ENCODE results near the gene DTNB. TPM values are rescaled to one million over a fixed set of nuclear protein-coding genes. Genes with fewer than 3 reads are reported as not detected.
"Not testable (repeated sequence)": the region's sequence is repeated elsewhere in the genome, so short reads cannot be mapped to it uniquely, and the experiment has no call there.

Gene DTNB
- 18.0 TPM for polyA plus RNA-seq (2013, experiment 1 of 2)
- 19.9 TPM for polyA plus RNA-seq (2013, experiment 2 of 2)

DNA sequence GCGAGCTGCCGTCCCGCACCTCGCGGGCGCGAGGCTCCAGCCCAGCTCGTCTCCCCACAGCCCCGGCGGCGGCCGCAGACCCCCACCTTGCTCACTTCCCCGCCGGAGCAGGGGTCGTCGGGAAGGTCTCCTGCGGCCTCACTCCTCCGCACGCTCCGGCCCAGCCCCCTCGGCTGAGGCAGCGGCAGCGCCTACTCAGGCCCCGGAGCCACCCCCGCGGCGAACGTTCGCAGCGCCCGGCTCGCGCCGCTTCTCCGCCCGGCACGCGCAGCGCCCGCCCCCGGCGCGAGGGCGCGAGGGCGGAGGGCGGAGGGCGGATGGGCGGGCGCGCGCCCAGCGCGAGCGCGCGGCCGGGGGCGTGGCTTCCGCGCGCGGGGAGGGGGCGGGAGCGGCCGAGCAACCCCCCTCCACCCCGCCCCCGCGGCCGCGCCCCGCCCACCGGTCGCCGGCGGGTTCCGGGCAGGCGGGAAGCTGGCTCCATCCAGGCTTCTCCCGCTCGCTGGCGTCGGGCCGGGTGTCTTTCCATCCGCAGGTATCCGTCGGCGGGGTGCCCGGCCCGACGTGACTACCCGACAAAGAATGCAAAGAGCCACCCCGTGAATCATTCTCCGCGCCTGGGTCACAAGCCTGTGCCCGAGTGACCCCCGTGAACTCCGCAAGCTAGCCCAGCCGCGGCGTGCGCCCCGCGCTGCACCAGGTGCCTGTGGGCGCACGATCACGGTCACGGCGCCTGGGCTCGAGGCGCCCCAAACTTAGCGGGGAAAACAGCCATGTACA, at the start of gene DTNB:
Gene DTNB, minus strand, starts transcription at position 278 of the 777 bp plus-strand sequence. CDS start 20,917 bp downstream, outside the sequence.
- Histone ChIP-seq H3K36me3 (ENCODE audit: insufficient read depth, low read length) (no peaks in the 10 kb centered on the region), H3K4me3 (ENCODE audit: low read length) (peak within 1 kb of the TSS; percentile 94), H3K27me3 (ENCODE audit: insufficient read depth, low read length) (peaks cover 26% of the 10 kb centered on the region), H3K4me1 (ENCODE audit: insufficient read depth, low read length) (peaks cover 36% of the 10 kb centered on the region), H3K9me3 (ENCODE audit: insufficient read depth, low read depth, low read length) (no peaks in the 10 kb centered on the region), H3K27ac (ENCODE audit: low read depth, low read length) (peak within 1 kb of the TSS; percentile 84), H3K9ac (ENCODE audit: low read depth, low read length) (peak within 1 kb of the TSS; percentile 94)
- under 1% methylated on average over 107 of the region's 111 CpGs for WGBS

DNA sequence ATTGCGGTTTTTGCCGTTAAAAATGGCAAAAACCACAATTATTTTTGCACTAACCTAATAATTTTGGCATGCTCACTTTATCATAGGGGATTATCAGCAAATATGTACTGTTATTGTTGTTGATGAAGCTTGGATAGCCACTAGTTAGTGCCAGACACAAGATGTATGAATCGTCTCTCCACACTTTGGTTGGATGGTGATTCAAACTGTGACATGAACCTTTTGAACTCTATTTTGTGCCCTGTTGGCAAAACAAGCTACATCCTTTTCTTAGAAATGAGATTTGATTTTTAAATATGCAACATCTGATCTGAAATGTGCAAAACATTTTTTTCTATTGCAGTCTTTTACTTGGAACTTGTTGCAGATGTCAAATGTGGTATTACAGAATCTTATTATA, 48.8 kb upstream of the DTNB start:
- Histone ChIP-seq H3K4me3 (ENCODE audit: low read length) (no peak overlapping the region), H3K36me3 (ENCODE audit: insufficient read depth, low read length) (no peaks in the 10 kb centered on the region), H3K4me1 (ENCODE audit: insufficient read depth, low read length) (no peaks in the 10 kb centered on the region), H3K27me3 (ENCODE audit: insufficient read depth, low read length) (no peaks in the 10 kb centered on the region), H3K9ac (ENCODE audit: low read depth, low read length) (no peak overlapping the region), H3K27ac (ENCODE audit: low read depth, low read length) (no peak overlapping the region), H3K9me3 (ENCODE audit: insufficient read depth, low read depth, low read length) (0 out of 2 replicates have a peak, but pooled peaks cover 2% of the 10 kb centered on the region)
- WGBS: 86% methylated on average over 3 of the region's 3 CpGs

DNA sequence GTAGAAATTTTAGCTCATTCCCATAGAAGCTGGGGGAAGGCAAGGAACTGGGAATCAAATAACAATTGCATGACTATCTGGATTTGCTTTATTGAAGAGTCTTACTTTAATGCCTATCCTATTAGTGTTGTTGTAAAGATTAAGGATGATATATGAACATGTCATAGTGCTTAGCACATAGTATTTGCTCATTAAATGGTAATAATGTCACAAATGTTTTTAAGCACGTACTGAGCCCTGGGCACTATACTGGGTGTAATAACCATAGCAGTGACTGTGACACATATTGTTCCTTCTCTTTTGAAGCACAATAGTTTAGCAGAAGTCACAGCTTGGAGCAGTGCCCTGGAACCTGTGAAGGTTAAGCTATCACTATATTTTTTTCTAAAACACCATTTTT, 47.2 kb upstream of the DTNB start:
- H3K4me3 ChIP-seq (ENCODE audit: low read length): no peak overlapping the region
- 100% methylated on average over 1 of the region's 1 CpG for WGBS

DNA sequence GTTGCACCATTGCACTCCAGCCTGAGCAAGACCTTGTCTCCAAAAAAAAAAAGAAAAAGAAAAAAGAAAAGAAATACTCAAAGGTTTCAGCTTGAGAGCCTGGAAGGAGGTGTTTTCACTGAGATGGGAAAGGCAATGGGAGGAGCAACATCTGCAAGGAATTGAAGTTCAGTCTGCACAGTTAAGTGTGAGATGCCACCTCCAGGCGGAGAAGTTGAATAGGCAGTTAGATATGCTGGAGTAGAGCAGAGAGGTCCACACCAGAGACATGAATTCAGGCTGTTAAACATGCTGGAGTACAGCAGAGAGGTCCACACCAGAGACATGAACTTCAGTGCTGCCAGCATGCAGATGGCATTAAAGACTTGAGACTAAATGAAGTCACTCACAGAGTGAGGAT, 41.4 kb upstream of the DTNB start:
- 93% methylated on average over 1 of the region's 1 CpG for WGBS
- H3K27me3 ChIP-seq (ENCODE audit: insufficient read depth, low read length): no peaks in the 10 kb centered on the region
- H3K4me3 ChIP-seq (ENCODE audit: low read length): no peak overlapping the region
- no peaks in the 10 kb centered on the region for H3K36me3 ChIP-seq (ENCODE audit: insufficient read depth, low read length)
- no peaks in the 10 kb centered on the region for H3K9me3 ChIP-seq (ENCODE audit: insufficient read depth, low read depth, low read length)
- no peaks in the 10 kb centered on the region for H3K4me1 ChIP-seq (ENCODE audit: insufficient read depth, low read length)
- H3K9ac ChIP-seq (ENCODE audit: low read depth, low read length): no peak overlapping the region
- no peak overlapping the region for H3K27ac ChIP-seq (ENCODE audit: low read depth, low read length)

More for the DNA sequence above, 47.2 kb upstream of the DTNB start:
- no peak overlapping the region for H3K27ac ChIP-seq (ENCODE audit: low read depth, low read length)
- H3K9ac ChIP-seq (ENCODE audit: low read depth, low read length): no peak overlapping the region
- no peaks in the 10 kb centered on the region for H3K27me3 ChIP-seq (ENCODE audit: insufficient read depth, low read length)
- 0 out of 2 replicates have a peak, but pooled peaks cover 2% of the 10 kb centered on the region for H3K9me3 ChIP-seq (ENCODE audit: insufficient read depth, low read depth, low read length)
- no peaks in the 10 kb centered on the region for H3K36me3 ChIP-seq (ENCODE audit: insufficient read depth, low read length)
- H3K4me1 ChIP-seq (ENCODE audit: insufficient read depth, low read length): no peaks in the 10 kb centered on the region

DNA sequence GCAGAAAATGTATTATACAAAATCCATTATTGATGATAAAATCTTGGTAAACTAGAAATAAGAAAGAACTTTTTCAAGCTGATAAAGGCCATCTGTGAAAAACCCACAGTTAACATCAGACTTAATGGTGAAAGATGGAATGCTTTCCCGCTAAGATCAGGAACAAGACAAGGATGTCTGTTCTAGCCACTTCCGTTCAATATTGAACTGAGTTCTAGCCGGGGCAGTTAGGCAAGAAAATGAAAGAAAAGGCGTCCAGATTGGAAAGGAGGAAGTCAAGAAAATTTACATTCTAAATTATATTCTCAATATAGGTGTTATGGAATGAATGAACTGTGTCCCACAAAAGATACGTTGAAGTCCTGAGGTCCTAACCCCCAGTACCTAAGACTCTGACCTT, 39.1 kb upstream of the DTNB start:
- H3K9me3 ChIP-seq (ENCODE audit: insufficient read depth, low read depth, low read length): no peaks in the 10 kb centered on the region
- no peaks in the 10 kb centered on the region for H3K27me3 ChIP-seq (ENCODE audit: insufficient read depth, low read length)
- no peaks in the 10 kb centered on the region for H3K36me3 ChIP-seq (ENCODE audit: insufficient read depth, low read length)
- no peak overlapping the region for H3K9ac ChIP-seq (ENCODE audit: low read depth, low read length)
- no peak overlapping the region for H3K4me3 ChIP-seq (ENCODE audit: low read length)
- H3K4me1 ChIP-seq (ENCODE audit: insufficient read depth, low read length): no peaks in the 10 kb centered on the region
- no peak overlapping the region for H3K27ac ChIP-seq (ENCODE audit: low read depth, low read length)
- over 99% methylated on average over 4 of the region's 5 CpGs for WGBS

DNA sequence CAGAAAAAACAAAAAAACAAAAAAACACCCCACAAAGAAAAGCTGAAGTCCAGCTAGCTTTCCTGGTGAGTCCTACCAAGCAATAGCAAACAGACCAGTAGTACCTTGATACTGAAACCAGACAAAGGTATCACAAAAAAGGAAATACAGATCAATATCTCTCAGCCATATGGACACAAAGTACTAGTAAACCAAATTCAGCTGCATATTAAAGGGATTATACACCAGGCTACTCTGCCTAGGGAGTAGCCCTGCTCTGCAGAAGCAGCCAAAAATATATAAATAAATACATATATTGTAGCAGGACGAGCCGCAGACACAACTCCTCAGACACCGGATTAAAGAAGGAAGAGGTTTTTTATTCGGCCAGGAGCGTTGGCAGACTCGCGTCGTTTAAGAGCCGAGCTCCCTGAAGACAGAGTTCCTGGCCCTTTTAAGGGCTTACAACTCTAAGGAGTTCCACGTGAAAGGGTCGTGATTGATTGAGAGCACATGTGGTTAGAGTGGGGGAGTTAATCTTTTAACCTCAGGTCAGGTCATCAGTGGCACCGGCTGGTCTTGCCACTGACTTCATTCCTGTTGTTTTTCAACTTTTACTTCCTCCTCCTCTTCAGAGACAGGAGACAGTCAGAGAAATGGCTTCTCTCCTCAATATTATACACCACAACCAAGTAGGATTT, 38.4 kb upstream of the DTNB start:
- no peak overlapping the region for H3K4me3 ChIP-seq (ENCODE audit: low read length)
- no peaks in the 10 kb centered on the region for H3K9me3 ChIP-seq (ENCODE audit: insufficient read depth, low read depth, low read length)
- no peaks in the 10 kb centered on the region for H3K27me3 ChIP-seq (ENCODE audit: insufficient read depth, low read length)
- WGBS: 84% methylated on average over 12 of the region's 12 CpGs
- H3K4me1 ChIP-seq (ENCODE audit: insufficient read depth, low read length): no peaks in the 10 kb centered on the region
- H3K36me3 ChIP-seq (ENCODE audit: insufficient read depth, low read length): no peaks in the 10 kb centered on the region
- H3K9ac ChIP-seq (ENCODE audit: low read depth, low read length): no peak overlapping the region
- no peak overlapping the region for H3K27ac ChIP-seq (ENCODE audit: low read depth, low read length)

DNA sequence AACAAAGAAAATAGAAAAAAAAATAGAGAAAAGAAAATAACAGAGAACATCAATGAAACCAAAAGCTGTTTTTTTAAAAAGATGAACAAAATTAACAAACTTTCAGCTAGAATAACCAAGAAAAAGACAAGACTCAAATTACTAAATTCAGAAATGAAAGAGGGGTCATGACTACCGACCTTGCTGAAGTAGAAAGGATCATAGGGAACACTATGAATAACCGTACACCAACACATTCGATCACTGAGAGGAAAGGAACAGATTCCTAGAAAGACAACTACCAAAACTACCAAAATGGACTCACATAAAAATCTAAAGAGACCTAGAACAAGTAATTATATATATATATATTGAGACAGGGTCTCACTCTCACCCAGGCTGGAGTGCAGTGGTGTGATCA, 37.4 kb upstream of the DTNB start:
- Histone ChIP-seq H3K9ac (ENCODE audit: low read depth, low read length) (no peak overlapping the region), H3K27ac (ENCODE audit: low read depth, low read length) (no peak overlapping the region), H3K9me3 (ENCODE audit: insufficient read depth, low read depth, low read length) (no peaks in the 10 kb centered on the region), H3K27me3 (ENCODE audit: insufficient read depth, low read length) (no peaks in the 10 kb centered on the region), H3K4me1 (ENCODE audit: insufficient read depth, low read length) (no peaks in the 10 kb centered on the region), H3K36me3 (ENCODE audit: insufficient read depth, low read length) (no peaks in the 10 kb centered on the region), H3K4me3 (ENCODE audit: low read length) (no peak overlapping the region)
- WGBS: 100% methylated on average over 3 of the region's 3 CpGs

DNA sequence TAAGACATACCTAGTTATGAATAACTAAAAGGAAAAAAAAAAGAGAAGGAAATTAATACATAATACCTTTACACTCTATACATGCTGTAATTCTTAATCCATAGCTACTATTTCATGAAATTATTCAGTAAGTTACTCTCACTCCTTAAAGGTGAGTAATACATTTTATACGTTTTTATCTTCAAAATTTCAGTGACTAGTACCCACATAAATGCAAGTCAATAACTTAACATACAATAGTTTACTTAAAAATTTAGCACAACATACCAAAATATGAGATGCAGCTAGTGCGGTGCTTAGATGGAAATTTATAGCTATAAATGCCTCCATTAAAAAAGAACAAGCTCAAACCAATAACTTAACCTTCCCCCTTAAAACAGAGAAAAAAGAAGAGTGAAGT, 36.0 kb upstream of the DTNB start:
- no peak overlapping the region for H3K9ac ChIP-seq (ENCODE audit: low read depth, low read length)
- no peaks in the 10 kb centered on the region for H3K4me1 ChIP-seq (ENCODE audit: insufficient read depth, low read length)
- WGBS: 75% methylated on average over 1 of the region's 2 CpGs
- no peaks in the 10 kb centered on the region for H3K27me3 ChIP-seq (ENCODE audit: insufficient read depth, low read length)
- H3K27ac ChIP-seq (ENCODE audit: low read depth, low read length): no peak overlapping the region
- peaks cover 4% of the 10 kb centered on the region; the same call in 1 of the 2 replicates for H3K9me3 ChIP-seq (ENCODE audit: insufficient read depth, low read depth, low read length)
- no peak overlapping the region for H3K4me3 ChIP-seq (ENCODE audit: low read length)
- no peaks in the 10 kb centered on the region for H3K36me3 ChIP-seq (ENCODE audit: insufficient read depth, low read length)

DNA sequence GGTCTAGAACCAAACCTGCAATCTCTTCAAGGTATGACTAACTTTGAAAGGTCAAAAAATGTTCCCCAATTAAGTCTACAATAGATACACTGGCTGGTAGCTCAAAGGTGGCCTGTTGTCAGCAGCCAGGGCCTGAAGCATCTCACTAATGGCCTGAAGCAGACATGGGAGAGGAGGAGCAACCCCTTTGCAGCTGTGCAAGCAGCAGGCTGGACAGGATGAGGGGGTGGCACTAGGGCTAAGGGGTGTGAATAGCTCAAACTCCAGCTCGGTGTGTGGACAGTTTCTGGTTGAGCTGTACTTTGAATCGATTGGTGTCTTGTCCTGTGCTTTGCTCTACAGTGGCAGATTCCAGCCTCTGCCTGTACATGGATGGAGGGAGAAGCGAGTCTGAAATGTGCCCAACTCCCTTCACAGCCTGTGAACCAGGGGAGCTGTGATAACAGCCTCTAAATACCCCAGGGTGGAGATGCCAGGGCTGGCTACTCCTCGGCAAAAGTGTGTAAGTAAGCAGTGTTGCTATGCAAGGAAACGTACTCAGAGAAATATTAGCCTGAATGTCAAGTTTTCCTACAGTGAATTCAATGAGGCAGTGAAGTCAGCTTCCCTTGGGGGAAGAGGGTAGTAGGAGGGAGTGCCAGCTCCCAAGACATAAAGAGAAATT, 34.7 kb upstream of the DTNB start:
- Histone ChIP-seq H3K4me3 (ENCODE audit: low read length) (no peak overlapping the region), H3K36me3 (ENCODE audit: insufficient read depth, low read length) (no peaks in the 10 kb centered on the region), H3K4me1 (ENCODE audit: insufficient read depth, low read length) (no peaks in the 10 kb centered on the region), H3K27me3 (ENCODE audit: insufficient read depth, low read length) (no peaks in the 10 kb centered on the region), H3K27ac (ENCODE audit: low read depth, low read length) (no peak overlapping the region), H3K9ac (ENCODE audit: low read depth, low read length) (no peak overlapping the region), H3K9me3 (ENCODE audit: insufficient read depth, low read depth, low read length) (peaks cover 4% of the 10 kb centered on the region; the same call in 1 of the 2 replicates)
- 85% methylated on average over 5 of the region's 5 CpGs for WGBS

DNA sequence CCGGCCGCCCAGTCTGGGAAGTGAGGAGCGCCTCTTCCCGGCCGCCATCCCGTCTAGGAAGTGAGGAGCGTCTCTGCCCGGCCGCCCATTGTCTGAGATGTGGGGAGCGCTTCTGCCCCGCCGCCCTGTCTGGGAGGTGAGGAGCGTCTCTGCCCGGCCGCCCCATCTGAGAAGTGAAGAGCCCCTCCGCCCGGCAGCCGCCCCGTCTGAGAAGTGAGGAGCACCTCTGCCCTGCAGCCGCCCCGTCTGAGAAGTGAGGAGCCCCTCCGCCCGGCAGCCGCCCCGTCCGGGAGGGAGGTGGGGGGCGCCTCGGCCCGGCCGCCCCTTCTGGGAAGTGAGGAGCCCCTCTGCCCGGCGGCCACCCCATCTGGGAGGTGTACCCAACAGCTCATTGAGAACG, 32.2 kb upstream of the DTNB start:
- H3K9me3 ChIP-seq (ENCODE audit: insufficient read depth, low read depth, low read length); H3K4me3 ChIP-seq (ENCODE audit: low read length); H3K27me3 ChIP-seq (ENCODE audit: insufficient read depth, low read length); H3K4me1 ChIP-seq (ENCODE audit: insufficient read depth, low read length); H3K27ac ChIP-seq (ENCODE audit: low read depth, low read length); H3K36me3 ChIP-seq (ENCODE audit: insufficient read depth, low read length); H3K9ac ChIP-seq (ENCODE audit: low read depth, low read length): not testable (repeated sequence)
- WGBS: 93% methylated on average over 29 of the region's 33 CpGs

DNA sequence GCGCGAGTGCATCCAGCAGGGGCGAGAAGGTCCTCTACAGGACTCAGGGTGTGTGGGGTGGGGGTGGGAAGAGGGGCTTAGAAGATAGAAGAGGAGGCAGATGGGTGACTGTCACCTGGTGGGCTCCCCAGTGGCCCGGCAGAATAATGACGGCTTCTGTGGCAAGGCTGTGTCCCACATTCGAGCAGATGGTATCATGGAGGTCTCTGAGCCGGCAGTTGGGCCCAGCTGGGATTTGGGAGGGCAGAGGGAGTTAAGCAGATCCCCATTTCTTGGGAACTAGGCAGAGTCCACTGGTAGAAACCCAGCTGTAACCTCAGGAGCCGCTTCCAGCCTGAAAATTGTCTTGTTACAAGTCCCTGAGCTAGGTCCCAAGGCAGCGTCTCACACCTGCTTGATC, 28.4 kb upstream of the DTNB start:
- no peak overlapping the region for H3K27ac ChIP-seq (ENCODE audit: low read depth, low read length)
- WGBS: 94% methylated on average over 9 of the region's 9 CpGs
- peaks cover 10% of the 10 kb centered on the region for H3K4me1 ChIP-seq (ENCODE audit: insufficient read depth, low read length)
- H3K9me3 ChIP-seq (ENCODE audit: insufficient read depth, low read depth, low read length): peaks cover 4% of the 10 kb centered on the region; the same call in 1 of the 2 replicates
- no peak overlapping the region for H3K4me3 ChIP-seq (ENCODE audit: low read length)
- no peak overlapping the region for H3K9ac ChIP-seq (ENCODE audit: low read depth, low read length)
- H3K36me3 ChIP-seq (ENCODE audit: insufficient read depth, low read length): no peaks in the 10 kb centered on the region
- no peaks in the 10 kb centered on the region for H3K27me3 ChIP-seq (ENCODE audit: insufficient read depth, low read length)

Data from HUES64 (cell line).